ENCODE data around the gene CYP11A1. TPM values are rescaled to one million over a fixed set of nuclear protein-coding genes. Genes with fewer than 3 reads are reported as not detected.

CYP11A1 gene
- total and polyA plus RNA-seq, 3 experiments from 2014 or later = not detected

- Histone ChIP-seq H3K4me3 (ENCODE audit: low read length) (no peak overlapping the region), H3K9me3 (ENCODE audit: low read length) (no peaks in the 10 kb centered on the region), H3K36me3 (ENCODE audit: insufficient read depth, low read length) (no peaks in the 10 kb centered on the region), H3K27ac (ENCODE audit: low read depth, low read length) (no peak overlapping the region), H3K27me3 (ENCODE audit: insufficient read depth, low read length, poor library complexity, severe bottlenecking) (no peaks in the 10 kb centered on the region), H3K4me1 (ENCODE audit: insufficient read depth, low read length) (peaks cover 36% of the 10 kb centered on the region)
- no peak for DNase-seq
- peaks cover 0 to 9% (median 0%) of the 10 kb centered on the region in 3 donors for H3K36me3 Mint-ChIP-seq
- CTCF ChIA-PET = interaction anchor here (6.2 kb wide), 1 partner anchor 24 kb away, joined by 35 read pairs; no protein-coding TSS in a partner anchor
- POLR2A ChIA-PET = interaction anchor here (1.4 kb wide), 1 partner anchor 12 kb away, joined by 3 read pairs; no protein-coding TSS in a partner anchor
- peaks cover 0 to 3% of the 10 kb centered on the region in 2 donors for H3K27me3 Mint-ChIP-seq
- H3K4me1 Mint-ChIP-seq = peaks cover 44 to 48% (median 46%) of the 10 kb centered on the region in 3 donors
- no peaks in the 10 kb centered on the region for H3K9me3 Mint-ChIP-seq
- peak overlapping the region; percentile 5 to 87 (median 41) for H3K27ac Mint-ChIP-seq
- H3K4me3 Mint-ChIP-seq = no peak overlapping the region
These were observed 38.4 kb upstream of the CYP11A1 start for GRCh38 chr15:74405823-74406222.

GRCh38 chr15:74403991-74404563 is 36.6 kb upstream of the CYP11A1 start:
- Mint-ChIP-seq H3K27me3 (peaks cover 0 to 3% of the 10 kb centered on the region in 2 donors), H3K4me1 (peaks cover 59 to 65% (median 61%) of the 10 kb centered on the region in 3 donors), H3K36me3 (no peaks in the 10 kb centered on the region), H3K27ac (peak overlapping the region; percentile 35 to 95 (median 70)), H3K4me3 (peak overlapping the region in 1 of 7 donors; percentile 12), H3K9me3 (no peaks in the 10 kb centered on the region)
- POLR2A ChIA-PET = interaction anchor here (2.9 kb wide), 1 partner anchor 28 kb away, joined by 18 read pairs; no protein-coding TSS in a partner anchor
- H3K27me3 ChIP-seq (ENCODE audit: insufficient read depth, low read length, poor library complexity, severe bottlenecking) = no peaks in the 10 kb centered on the region
- H3K9me3 ChIP-seq (ENCODE audit: low read length) = no peaks in the 10 kb centered on the region
- H3K27ac ChIP-seq (ENCODE audit: low read depth, low read length) = no peak overlapping the region
- H3K4me3 ChIP-seq (ENCODE audit: low read length) = no peak overlapping the region
- DNase-seq = no peak
- no peaks in the 10 kb centered on the region for H3K36me3 ChIP-seq (ENCODE audit: insufficient read depth, low read length)
- peaks cover 51% of the 10 kb centered on the region for H3K4me1 ChIP-seq (ENCODE audit: insufficient read depth, low read length)
- CTCF ChIA-PET = interaction anchor here (1.1 to 6.2 kb wide), 6 partner anchors 19 to 30 kb away, joined by 3 to 35 read pairs (median 8); no protein-coding TSS in a partner anchor

DNA sequence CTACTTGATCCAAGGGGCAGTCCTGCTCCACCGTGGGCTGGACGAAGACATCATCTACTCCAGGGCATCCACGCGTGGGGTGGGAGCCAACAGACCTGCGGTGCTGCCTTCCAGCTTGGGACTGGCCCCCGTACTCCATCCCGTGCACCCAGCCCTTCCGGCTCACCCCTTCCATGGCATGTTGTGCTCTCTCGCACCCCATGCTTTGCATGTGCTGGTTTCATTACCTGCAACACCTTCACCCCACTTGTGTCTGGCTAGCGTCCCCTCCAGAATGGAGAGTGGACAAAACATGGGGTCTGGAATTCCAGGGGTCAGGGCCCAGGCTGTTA is 36.1 kb upstream of the CYP11A1 start:
- Mint-ChIP-seq H3K27ac (peak overlapping the region; percentile 61 to 96 (median 81)), H3K4me3 (peak overlapping the region in 3 of 7 donors; percentile 12 to 66 (median 19)), H3K27me3 (peaks cover 0 to 3% of the 10 kb centered on the region in 2 donors), H3K9me3 (no peaks in the 10 kb centered on the region), H3K4me1 (peaks cover 64 to 70% (median 65%) of the 10 kb centered on the region in 3 donors), H3K36me3 (no peaks in the 10 kb centered on the region)
- no peaks in the 10 kb centered on the region for H3K9me3 ChIP-seq (ENCODE audit: low read length)
- no peak for DNase-seq
- no peaks in the 10 kb centered on the region for H3K36me3 ChIP-seq (ENCODE audit: insufficient read depth, low read length)
- ChIA-PET POLR2A (interaction anchor here (2.9 kb wide), 1 partner anchor 28 kb away, joined by 18 read pairs; no protein-coding TSS in a partner anchor), CTCF (interaction anchor here (1.1 to 6.2 kb wide), 9 partner anchors 9 to 38 kb away, joined by 3 to 35 read pairs (median 7); no protein-coding TSS in a partner anchor)
- peak overlapping the region; percentile 39 for H3K27ac ChIP-seq (ENCODE audit: low read depth, low read length)
- no peaks in the 10 kb centered on the region for H3K27me3 ChIP-seq (ENCODE audit: insufficient read depth, low read length, poor library complexity, severe bottlenecking)
- H3K4me1 ChIP-seq (ENCODE audit: insufficient read depth, low read length) = peaks cover 51% of the 10 kb centered on the region
- peak overlapping the region; percentile 11 for H3K4me3 ChIP-seq (ENCODE audit: low read length)

- CTCF ChIA-PET = interaction anchor here (0.6 to 6.2 kb wide), 12 partner anchors 10 to 143 kb away, joined by 3 to 35 read pairs (median 5); no protein-coding TSS in a partner anchor
- Histone ChIP-seq H3K9me3 (ENCODE audit: low read length) (no peaks in the 10 kb centered on the region), H3K36me3 (ENCODE audit: insufficient read depth, low read length) (no peaks in the 10 kb centered on the region), H3K27me3 (ENCODE audit: insufficient read depth, low read length, poor library complexity, severe bottlenecking) (no peaks in the 10 kb centered on the region), H3K4me3 (ENCODE audit: low read length) (peak overlapping the region; percentile 11), H3K4me1 (ENCODE audit: insufficient read depth, low read length) (peaks cover 51% of the 10 kb centered on the region), H3K27ac (ENCODE audit: low read depth, low read length) (peak overlapping the region; percentile 39)
- no peaks in the 10 kb centered on the region for H3K36me3 Mint-ChIP-seq
- peaks cover 69 to 76% (median 71%) of the 10 kb centered on the region in 3 donors for H3K4me1 Mint-ChIP-seq
- no peaks in the 10 kb centered on the region for H3K9me3 Mint-ChIP-seq
- POLR2A ChIA-PET = interaction anchor here (1.0 to 2.9 kb wide), 3 partner anchors 18 to 29 kb away, joined by 3 to 18 read pairs (median 4); no protein-coding TSS in a partner anchor
- peak; percentile 30 to 73 (median 46) for DNase-seq
- peak overlapping the region in 6 of 7 donors; percentile 12 to 78 (median 64) for H3K4me3 Mint-ChIP-seq
- H3K27me3 Mint-ChIP-seq = peaks cover 0 to 1% of the 10 kb centered on the region in 2 donors
- peak overlapping the region; percentile 61 to 96 (median 81) for H3K27ac Mint-ChIP-seq
These were observed 35.6 kb upstream of the CYP11A1 start for GRCh38 chr15:74402873-74403587.

GRCh38 chr15:74402337-74402841 is 34.9 kb upstream of the CYP11A1 start:
- H3K4me3 Mint-ChIP-seq = peak overlapping the region; percentile 2 to 78 (median 61)
- H3K27ac ChIP-seq (ENCODE audit: low read depth, low read length) = no peak overlapping the region
- H3K36me3 ChIP-seq (ENCODE audit: insufficient read depth, low read length) = no peaks in the 10 kb centered on the region
- no peaks in the 10 kb centered on the region for H3K9me3 ChIP-seq (ENCODE audit: low read length)
- CTCF ChIA-PET = interaction anchor here (0.6 to 6.2 kb wide), 12 partner anchors 10 to 144 kb away, joined by 3 to 35 read pairs (median 5); no protein-coding TSS in a partner anchor
- peaks cover 0 to 1% of the 10 kb centered on the region in 2 donors for H3K27me3 Mint-ChIP-seq
- H3K36me3 Mint-ChIP-seq = no peaks in the 10 kb centered on the region
- peak in 1 of 5 donors; percentile 32 for DNase-seq
- POLR2A ChIA-PET = interaction anchor here (1.0 to 2.9 kb wide), 3 partner anchors 18 to 29 kb away, joined by 3 to 18 read pairs (median 4); no protein-coding TSS in a partner anchor
- no peaks in the 10 kb centered on the region for H3K9me3 Mint-ChIP-seq
- H3K4me3 ChIP-seq (ENCODE audit: low read length) = no peak overlapping the region
- H3K27me3 ChIP-seq (ENCODE audit: insufficient read depth, low read length, poor library complexity, severe bottlenecking) = no peaks in the 10 kb centered on the region
- peaks cover 51% of the 10 kb centered on the region for H3K4me1 ChIP-seq (ENCODE audit: insufficient read depth, low read length)
- H3K4me1 Mint-ChIP-seq = peaks cover 74 to 82% (median 77%) of the 10 kb centered on the region in 3 donors
- H3K27ac Mint-ChIP-seq = peak overlapping the region; percentile 55 to 95 (median 79)

DNA sequence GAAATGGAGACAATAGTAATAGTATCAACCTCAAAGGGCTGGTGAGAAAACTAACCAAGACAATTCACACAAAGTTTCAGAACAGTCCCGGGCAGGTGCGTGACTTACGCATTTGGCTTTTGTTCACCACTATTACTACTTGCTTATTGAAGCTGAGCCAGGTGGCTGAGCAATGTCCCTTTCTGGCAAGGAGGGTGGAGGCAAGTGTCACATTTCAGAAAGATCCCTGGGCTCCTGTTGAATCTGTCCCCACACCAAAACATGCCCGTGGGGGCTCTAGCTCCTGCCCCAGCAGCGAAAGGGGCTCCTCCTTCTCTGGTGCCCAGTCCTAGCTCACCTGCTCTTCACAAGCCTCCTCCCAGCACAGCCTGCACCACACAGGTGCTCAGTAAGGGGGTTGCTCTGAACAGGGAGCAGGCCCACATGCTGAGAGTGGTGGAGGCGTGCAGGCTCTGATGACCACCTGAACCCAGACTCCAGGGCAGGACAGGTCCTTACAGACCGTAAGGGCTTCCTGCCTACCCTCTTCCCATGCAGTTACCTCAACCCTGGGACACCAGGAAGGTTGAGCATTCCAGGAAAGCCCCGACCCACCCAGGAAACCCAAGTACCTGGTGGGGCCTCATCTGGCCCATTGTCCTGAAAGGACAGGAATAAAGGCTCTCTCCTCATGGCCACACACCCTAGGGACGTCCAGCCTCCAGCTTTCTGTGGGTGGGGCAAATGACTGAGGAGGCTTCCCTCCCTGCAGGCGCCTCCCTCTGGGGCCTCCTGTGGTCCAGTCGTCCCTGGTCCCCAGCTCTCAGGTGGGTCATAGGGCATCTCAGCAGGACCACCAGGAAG is 33.7 kb upstream of the CYP11A1 start:
- H3K36me3 ChIP-seq (ENCODE audit: insufficient read depth, low read length) = no peaks in the 10 kb centered on the region
- Mint-ChIP-seq H3K36me3 (no peaks in the 10 kb centered on the region), H3K27me3 (peaks cover 0 to 2% of the 10 kb centered on the region in 2 donors), H3K27ac (peak overlapping the region; percentile 59 to 91 (median 84)), H3K9me3 (no peaks in the 10 kb centered on the region), H3K4me3 (peak overlapping the region; percentile 13 to 69 (median 64)), H3K4me1 (peaks cover 78 to 90% (median 83%) of the 10 kb centered on the region in 3 donors)
- no peaks in the 10 kb centered on the region for H3K9me3 ChIP-seq (ENCODE audit: low read length)
- peaks cover 51% of the 10 kb centered on the region for H3K4me1 ChIP-seq (ENCODE audit: insufficient read depth, low read length)
- H3K27me3 ChIP-seq (ENCODE audit: insufficient read depth, low read length, poor library complexity, severe bottlenecking) = no peaks in the 10 kb centered on the region
- ChIA-PET CTCF (interaction anchor here (1.2 to 6.2 kb wide), 4 partner anchors 16 to 37 kb away, joined by 3 to 35 read pairs (median 10); no protein-coding TSS in a partner anchor), POLR2A (interaction anchor here (0.5 to 2.2 kb wide), 6 partner anchors 16 to 548 kb away, joined by 3 to 9 read pairs (median 4); partner anchors contain the start of gene SEMA7A)
- DNase-seq = no peak
- peak overlapping the region; percentile 40 for H3K27ac ChIP-seq (ENCODE audit: low read depth, low read length)
- H3K4me3 ChIP-seq (ENCODE audit: low read length) = no peak overlapping the region

Measured in CD8-positive, alpha-beta memory T cell (primary cell).